Transverse colon (tissue), 4 donors: ENCODE measurements around the gene PLAAT4. TPM values are rescaled to one million over a fixed set of nuclear protein-coding genes. Genes with fewer than 3 reads are reported as not detected.
"Not testable (repeated sequence)": the region's sequence is repeated elsewhere in the genome, so short reads cannot be mapped to it uniquely, and the experiment has no call there.

ENCODE experiments used
- DNase-seq: peaks from one replicate; pipeline ENCODE4 v3.0.0-alpha.2; 2019
- H3K27ac ChIP-seq, 4 donors: fragments of 200-600 bp; sonication (generic); 2 replicates each; pipeline ENCODE4 v1.5.1; 2016 to 2018; ENCODE audit warnings: inconsistent platforms in 4 of 4
- H3K27me3 ChIP-seq: fragments of 200-600 bp; sonication (generic); 2 replicates; pipeline ENCODE4 v1.5.1; 2017; ENCODE audit warnings: inconsistent platforms
- H3K36me3 ChIP-seq, 4 donors: fragments of 200-600 bp; sonication (generic); 2 replicates each; pipeline ENCODE4 v1.5.1; 2017 to 2019; ENCODE audit warnings: inconsistent platforms in 4 of 4
- H3K4me1 ChIP-seq, 4 donors: fragments of 200-600 bp; sonication (generic); 2 replicates each; pipeline ENCODE4 v1.5.1; 2017 to 2020; ENCODE audit warnings: inconsistent platforms in 4 of 4
- H3K4me3 ChIP-seq, 4 donors: fragments of 200-600 bp; sonication (generic); 1 replicate in 1 of 4; 2 replicates in 3 of 4; pipeline versions ENCODE4 v1.5.1 to v1.6.1; 2017 to 2019; ENCODE audit warnings: inconsistent platforms in 4 of 4
- H3K9me3 ChIP-seq, 2 donors: fragments of 200-600 bp; sonication (generic); 2 replicates each; pipeline ENCODE4 v1.5.1; 2017 to 2019; ENCODE audit warnings: inconsistent platforms in 2 of 2
- CTCF ChIP-seq, 5 experiments: fragments of 200-600 bp in 3 of 5; fragments of 450-650 bp in 2 of 5; sonication (generic) in 3 of 5; IDR thresholded peaks; 1 replicate in 2 of 5; 2 replicates in 3 of 5; pipeline ENCODE4 v1.5.1; 2016 to 2017; ENCODE audit warnings: antibody characterized with exemption in 5 of 5, inconsistent platforms in 3 of 5, mild to moderate bottlenecking in 2 of 5, moderate library complexity in 1 of 5
- EP300 ChIP-seq: sonication (generic); formaldehyde crosslinking; IDR thresholded peaks from one replicate; pipeline ENCODE4 v1.6.1; 2017; ENCODE audit warnings: antibody characterized with exemption, low read depth
- POLR2A ChIP-seq: fragments of 450-650 bp; IDR thresholded peaks from one replicate; pipeline ENCODE4 v1.6.1; 2016; ENCODE audit warnings: antibody characterized with exemption, mild to moderate bottlenecking, moderate library complexity
- POLR2AphosphoS5 ChIP-seq, 3 donors: sonication (generic); formaldehyde crosslinking; IDR thresholded peaks; one replicate each; pipeline ENCODE4 v1.6.1; 2016; ENCODE audit warnings: antibody characterized with exemption in 3 of 3
- WGBS, 2 donors: methylation state at CpG; one replicate each; pipeline ENCODE4 v1.1.5; 2018; ENCODE audit warnings: low coverage in 1 of 2; 5-methylcytosine and 5-hydroxymethylcytosine counted together
- in situ Hi-C, 4 donors: fragments of 200-750 bp; cut with MboI; loops; one replicate each; pipeline versions ENCODE4 v1.15.0 to v1.15.1; 2017; ENCODE audit warnings: low sequenced_read_pairs in 3 of 4, low pct_ligation_motif_present in 1 of 4, low pct_unique_long_range_greater_than_20kb in 1 of 4
- intact Hi-C: fragments of 100-400 bp; cut with DNase I; formaldehyde crosslinking; loops from one replicate; pipeline ENCODE4 v1.15.1; 2023; ENCODE audit warnings: low total_unique reads
- total RNA-seq, 4 donors: library from RNA; depleted of rRNA; stranded (reverse); fragments of >200 nt; gene quantifications; one replicate each; pipeline ENCODE4 v1.1.0, GENCODE V29; 2016

The PLAAT4 gene
- total RNA-seq, 4 donors from 2014 or later: 35.4 to 78.6 (median 40.7) TPM

- peaks cover 13 to 21% (median 16%) of the 10 kb centered on the region in 4 donors for H3K4me1 ChIP-seq
- no peaks in the 10 kb centered on the region for H3K27me3 ChIP-seq
- H3K4me3 ChIP-seq: peak overlapping the region; percentile 7 to 38 (median 12)
- H3K36me3 ChIP-seq: no peaks in the 10 kb centered on the region
- intact Hi-C loops: no loop called here
- WGBS, 2 donors: 29 to 37% methylated on average over 13 to 15 of the region's 15 CpGs
- in situ Hi-C loops: no loop called here
- peak; percentile 81 for DNase-seq
- peak overlapping the region; percentile 74 to 90 (median 87) for H3K27ac ChIP-seq
- no peaks in the 10 kb centered on the region for H3K9me3 ChIP-seq
- TF ChIP-seq POLR2A (peak; percentile 25), POLR2AphosphoS5 (IDR thresholded peaks at IDR 0.05) (peak in 2 of 3 donors; percentile 42 to 67), CTCF (IDR thresholded peaks at IDR 0.05) (no peak)
Observed at GRCh38 chr11:63573881-63574855, 37.6 kb downstream of the PLAAT4 start.

- H3K36me3 ChIP-seq: peaks cover 0 to 3% (median 0%) of the 10 kb centered on the region in 4 donors
- H3K27me3 ChIP-seq: no peaks in the 10 kb centered on the region
- DNase-seq: no peak
- TF ChIP-seq EP300 (no peak), CTCF (IDR thresholded peaks at IDR 0.05) (no peak), POLR2A (no peak), POLR2AphosphoS5 (IDR thresholded peaks at IDR 0.05) (no peak)
- intact Hi-C loops: no loop called here
- peaks cover 13 to 21% (median 16%) of the 10 kb centered on the region in 4 donors for H3K4me1 ChIP-seq
- 46 to 55% methylated on average over 7 to 10 of the region's 10 CpGs for WGBS, 2 donors
- H3K4me3 ChIP-seq: peak overlapping the region; percentile 7 to 38 (median 12)
- in situ Hi-C loops: no loop called here
- H3K27ac ChIP-seq: peak overlapping the region; percentile 74 to 90 (median 87)
- H3K9me3 ChIP-seq: peaks cover 2 to 3% of the 10 kb centered on the region in 2 donors
Observed at GRCh38 chr11:63574856-63575602, 38.4 kb downstream of the PLAAT4 start.

- H3K9me3 ChIP-seq: peaks cover 12 to 21% of the 10 kb centered on the region in 2 donors
- peaks cover 12 to 17% (median 14%) of the 10 kb centered on the region in 4 donors for H3K4me1 ChIP-seq
- H3K27ac ChIP-seq, H3K36me3 ChIP-seq, H3K27me3 ChIP-seq, intact Hi-C loops, DNase-seq, in situ Hi-C loops, H3K4me3 ChIP-seq: not testable (repeated sequence)
- whole genome bisulfite sequencing, 2 donors: 91 to 100% methylated on average over 1 to 3 of the region's 3 CpGs
Observed at GRCh38 chr11:63578882-63579281, 42.3 kb downstream of the PLAAT4 start.

DNA sequence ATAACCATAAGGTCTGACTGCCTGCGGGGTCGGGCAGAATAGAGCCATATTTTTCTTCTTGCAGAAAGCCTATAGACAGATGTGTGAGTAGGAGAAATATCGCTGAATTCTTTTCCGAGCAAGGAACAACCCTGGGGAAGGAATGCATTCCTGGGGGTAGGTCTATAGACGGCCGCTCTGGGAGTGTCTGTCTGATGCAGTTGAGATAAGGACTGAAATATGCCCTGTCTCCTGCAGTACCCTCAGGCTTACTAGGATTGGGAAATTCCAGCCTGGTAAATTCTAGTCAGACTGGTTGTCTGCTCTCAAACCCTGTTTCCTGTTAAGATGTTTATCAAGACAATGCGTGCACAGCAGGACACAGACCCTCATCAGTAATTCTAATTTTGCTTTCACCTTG is 44.6 kb downstream of the PLAAT4 start:
- H3K27ac ChIP-seq, H3K36me3 ChIP-seq, H3K4me1 ChIP-seq, H3K27me3 ChIP-seq, DNase-seq, H3K4me3 ChIP-seq, intact Hi-C loops, in situ Hi-C loops: not testable (repeated sequence)
- 86 to 96% methylated on average over 5 to 7 of the region's 7 CpGs for WGBS, 2 donors
- peaks cover 12 to 21% of the 10 kb centered on the region in 2 donors for H3K9me3 ChIP-seq

DNA sequence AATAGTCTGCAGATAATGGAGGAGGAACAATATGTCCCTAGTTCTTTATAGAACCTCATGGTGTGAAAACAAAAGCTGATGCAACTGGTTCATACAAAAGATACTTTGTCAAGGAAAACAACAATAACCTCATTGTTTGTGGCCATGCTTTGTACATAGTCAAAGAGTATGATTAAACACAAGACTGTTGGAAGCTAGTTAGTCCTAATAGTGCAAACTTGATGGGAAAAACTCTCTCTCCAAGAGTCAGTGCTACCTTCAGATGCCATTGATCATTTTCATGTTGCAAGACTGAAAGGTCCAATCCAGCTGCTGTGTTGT is 46.7 kb downstream of the PLAAT4 start:
- Histone ChIP-seq H3K27ac (no peak overlapping the region), H3K4me3 (no peak overlapping the region), H3K36me3 (peaks cover 0 to 5% (median 0%) of the 10 kb centered on the region in 4 donors), H3K9me3 (peaks cover 12 to 21% of the 10 kb centered on the region in 2 donors), H3K27me3 (no peaks in the 10 kb centered on the region), H3K4me1 (no peaks in the 10 kb centered on the region)
- in situ Hi-C loops: no loop called here
- no peak for DNase-seq
- intact Hi-C loops: no loop called here
- TF ChIP-seq POLR2AphosphoS5 (IDR thresholded peaks at IDR 0.05): no peak
- TF ChIP-seq EP300: no peak
- TF ChIP-seq POLR2A: no peak
